ENCODE results near the gene NECTIN3. TPM values are rescaled to one million over a fixed set of nuclear protein-coding genes. Genes with fewer than 3 reads are reported as not detected.

The NECTIN3 gene
- total RNA-seq = 1 to 10 TPM; 2.4 to 2.7 TPM

DNA sequence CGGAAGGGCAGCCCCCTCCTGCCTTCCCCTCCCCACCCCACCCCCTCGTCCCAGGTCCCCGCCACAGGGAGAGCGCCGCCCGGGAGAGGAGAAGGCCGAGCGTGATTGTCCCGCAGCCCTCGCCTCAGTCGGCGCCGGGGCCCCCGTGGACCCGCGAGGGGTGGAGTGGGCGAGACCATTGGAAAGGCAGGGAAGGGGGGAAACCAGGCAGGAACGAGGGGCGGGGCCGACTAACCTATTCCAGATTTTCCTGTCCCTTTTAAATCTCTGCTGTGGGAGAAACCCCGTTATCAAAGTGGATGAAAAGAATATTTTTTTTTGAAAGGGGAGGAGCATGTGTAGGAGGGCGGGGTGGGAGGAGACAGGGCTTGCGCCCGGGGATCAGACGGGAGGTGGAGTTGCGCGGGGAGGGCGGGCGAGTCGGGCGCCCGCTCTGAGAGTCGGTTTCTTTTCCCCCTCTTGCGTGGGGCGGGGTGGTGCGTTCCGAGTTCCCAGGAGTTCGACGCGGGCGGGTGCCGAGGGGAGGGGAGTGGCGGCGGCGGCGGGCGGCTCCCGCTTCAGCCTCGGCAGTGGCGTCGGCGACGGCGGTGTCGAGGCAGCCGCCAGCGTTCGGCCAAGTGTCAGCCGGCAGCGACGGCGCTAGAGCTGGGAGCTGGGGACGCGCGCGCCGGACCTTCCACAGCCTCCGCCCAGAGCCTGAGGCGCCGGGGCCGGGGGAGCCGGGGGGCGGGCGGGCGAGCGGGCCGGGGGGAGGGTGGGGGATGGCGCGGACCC lies at the start of gene NECTIN3:
NECTIN3 (plus strand) TSS at position 560 of the 774 bp plus-strand sequence; CDS start at position 762, 202 bp downstream.
- Mint-ChIP-seq H3K27ac (peak within 1 kb of the TSS; percentile 66), H3K4me1 (peaks cover 21% of the 10 kb centered on the region), H3K27me3 (peaks cover 50% of the 10 kb centered on the region), H3K36me3 (no peaks in the 10 kb centered on the region), H3K9me3 (no peaks in the 10 kb centered on the region), H3K4me3 (peak within 1 kb of the TSS; percentile 85)
- DNase-seq = peak; percentile 81

DNA sequence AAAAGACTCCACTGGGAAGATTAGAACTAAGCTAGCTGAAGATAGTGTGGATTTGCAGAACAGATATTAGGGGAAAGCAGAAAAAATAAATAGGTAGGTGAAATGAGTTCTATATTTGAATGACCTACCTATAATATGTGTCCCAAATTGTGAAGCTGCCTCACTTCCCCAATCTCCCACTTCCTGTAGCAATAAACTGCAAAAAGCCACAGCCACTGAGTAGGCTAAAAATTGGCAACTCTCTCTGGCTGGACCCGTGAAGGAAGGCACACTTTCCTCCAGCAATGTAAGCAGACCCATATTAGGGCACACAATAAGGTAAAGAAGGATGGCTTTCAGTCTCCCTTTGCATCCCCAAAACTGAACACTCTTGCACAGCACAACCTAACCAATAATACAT lies 43.7 kb upstream of the NECTIN3 start:
- Mint-ChIP-seq H3K36me3 (no peaks in the 10 kb centered on the region), H3K4me1 (no peaks in the 10 kb centered on the region), H3K27ac (no peak overlapping the region), H3K27me3 (peaks cover 4% of the 10 kb centered on the region), H3K9me3 (no peaks in the 10 kb centered on the region), H3K4me3 (no peak overlapping the region)
- DNase-seq = no peak

DNA sequence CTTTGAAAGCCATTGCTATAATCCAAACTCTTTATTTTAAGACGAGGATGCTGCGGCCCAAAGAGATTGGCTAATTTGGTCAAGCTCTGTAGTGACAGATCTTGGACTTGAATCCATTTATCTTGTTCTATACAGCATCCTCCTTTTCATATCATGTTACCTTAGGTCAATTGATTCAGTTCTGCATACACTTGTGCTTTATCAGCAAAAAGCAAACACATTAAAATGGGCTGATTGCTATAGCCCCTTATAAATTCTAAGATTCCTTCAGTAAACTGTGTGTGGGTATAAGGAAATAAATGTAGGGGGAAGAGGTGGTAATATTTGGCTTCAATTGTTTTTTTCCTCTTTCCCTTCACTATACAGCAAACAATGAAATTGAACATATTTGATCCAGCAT lies 40.1 kb upstream of the NECTIN3 start:
- H3K27me3 Mint-ChIP-seq = peaks cover 4% of the 10 kb centered on the region
- no peak overlapping the region for H3K27ac Mint-ChIP-seq
- H3K4me1 Mint-ChIP-seq = no peaks in the 10 kb centered on the region
- H3K4me3 Mint-ChIP-seq = no peak overlapping the region
- DNase-seq = no peak
- H3K36me3 Mint-ChIP-seq = peaks cover 6% of the 10 kb centered on the region
- peaks cover 6% of the 10 kb centered on the region for H3K9me3 Mint-ChIP-seq

DNA sequence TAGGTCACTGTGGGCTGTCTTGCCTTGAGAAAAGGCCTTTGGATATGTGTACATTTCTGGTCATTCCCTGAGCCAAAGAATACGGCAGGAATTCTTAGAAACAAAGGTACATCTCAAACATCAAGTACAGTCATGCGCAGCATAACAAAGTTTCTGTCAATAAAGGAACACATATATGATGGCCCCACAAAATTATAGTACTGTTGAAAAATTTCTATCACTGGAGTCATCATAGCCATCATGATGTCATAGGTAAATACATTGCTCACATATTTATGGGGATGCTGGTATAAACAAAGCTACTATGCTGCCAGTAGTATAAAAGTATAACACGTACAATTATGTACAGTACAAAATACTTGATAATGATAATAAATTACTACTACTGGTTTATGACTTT lies 38.9 kb upstream of the NECTIN3 start:
- DNase-seq = no peak
- H3K27ac Mint-ChIP-seq = no peak overlapping the region
- peaks cover 16% of the 10 kb centered on the region for H3K9me3 Mint-ChIP-seq
- H3K4me1 Mint-ChIP-seq = no peaks in the 10 kb centered on the region
- H3K27me3 Mint-ChIP-seq = peaks cover 4% of the 10 kb centered on the region
- H3K36me3 Mint-ChIP-seq = peaks cover 8% of the 10 kb centered on the region
- H3K4me3 Mint-ChIP-seq = no peak overlapping the region

- DNase-seq = no peak
- peaks cover 8% of the 10 kb centered on the region for H3K36me3 Mint-ChIP-seq
- no peak overlapping the region for H3K27ac Mint-ChIP-seq
- no peaks in the 10 kb centered on the region for H3K4me1 Mint-ChIP-seq
- H3K27me3 Mint-ChIP-seq = peaks cover 4% of the 10 kb centered on the region
- peaks cover 17% of the 10 kb centered on the region for H3K9me3 Mint-ChIP-seq
- H3K4me3 Mint-ChIP-seq = no peak overlapping the region
Measured at GRCh38 chr3:111033470-111034050, 38.1 kb upstream of the NECTIN3 start.

DNA sequence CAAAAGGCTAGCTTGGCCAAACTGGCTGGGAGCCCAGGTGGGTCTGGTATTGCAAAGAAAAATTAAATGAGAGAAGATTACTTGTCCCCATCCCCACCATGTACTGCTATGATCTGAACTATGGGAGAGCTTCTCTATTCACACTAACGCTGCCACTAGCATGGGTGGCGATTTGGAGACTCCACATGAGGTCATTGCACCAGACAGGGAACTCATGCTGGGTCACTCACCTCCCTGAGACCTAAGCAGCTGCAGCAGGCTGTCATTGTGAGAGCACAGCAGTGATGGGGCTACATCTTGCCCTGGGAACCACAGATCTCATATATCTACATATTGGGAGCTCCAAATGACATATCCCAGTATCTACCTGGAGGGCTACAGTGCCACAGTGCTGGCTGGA lies 36.3 kb upstream of the NECTIN3 start:
- Mint-ChIP-seq H3K27ac (no peak overlapping the region), H3K27me3 (peaks cover 4% of the 10 kb centered on the region), H3K9me3 (peaks cover 24% of the 10 kb centered on the region), H3K36me3 (peaks cover 12% of the 10 kb centered on the region), H3K4me3 (no peak overlapping the region), H3K4me1 (no peaks in the 10 kb centered on the region)
- DNase-seq = no peak

DNA sequence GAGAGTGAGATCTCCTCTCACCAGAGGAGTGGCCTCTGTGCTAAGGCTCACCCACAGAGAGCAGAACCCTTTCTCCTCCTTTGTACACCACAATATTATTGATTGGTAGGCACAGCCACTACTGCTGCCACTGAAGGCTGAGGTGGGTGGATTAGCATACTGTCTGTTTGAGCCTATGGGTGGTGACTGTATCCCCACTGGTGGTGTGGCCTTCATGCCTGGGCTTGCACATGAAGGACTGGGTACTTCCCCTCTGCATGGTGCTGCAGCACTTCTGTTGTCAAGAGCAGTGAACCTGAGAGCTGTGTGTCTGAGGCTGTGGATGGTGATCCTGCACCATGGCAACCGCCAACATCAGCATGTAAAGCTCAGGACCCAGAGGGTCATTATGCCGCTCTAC lies 35.7 kb upstream of the NECTIN3 start:
- no peaks in the 10 kb centered on the region for H3K4me1 Mint-ChIP-seq
- H3K36me3 Mint-ChIP-seq = peaks cover 12% of the 10 kb centered on the region
- no peak for DNase-seq
- peaks cover 24% of the 10 kb centered on the region for H3K9me3 Mint-ChIP-seq
- H3K27me3 Mint-ChIP-seq = peaks cover 4% of the 10 kb centered on the region
- no peak overlapping the region for H3K4me3 Mint-ChIP-seq
- H3K27ac Mint-ChIP-seq = no peak overlapping the region

DNA sequence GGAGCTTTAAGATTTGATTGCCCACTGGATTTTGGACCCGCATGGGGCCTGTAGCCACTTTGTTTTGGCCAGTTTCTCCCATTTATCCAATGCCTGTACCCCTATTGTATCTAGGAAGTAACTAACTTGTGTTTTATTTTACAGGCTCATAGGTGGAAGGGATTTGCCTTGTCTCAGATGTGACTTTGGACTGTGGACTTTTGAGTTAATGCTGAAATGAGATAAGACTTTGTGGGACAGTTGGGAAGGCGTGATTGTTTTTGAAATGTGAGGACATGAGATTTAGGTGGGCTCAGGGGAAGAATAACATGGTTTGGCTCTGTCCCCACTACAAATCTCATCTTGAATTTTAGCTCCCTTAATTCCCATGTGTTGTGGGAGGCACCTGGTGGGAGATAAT lies 30.7 kb upstream of the NECTIN3 start:
- Mint-ChIP-seq H3K27me3 (no peaks in the 10 kb centered on the region), H3K4me1 (peaks cover 4% of the 10 kb centered on the region), H3K9me3 (peaks cover 24% of the 10 kb centered on the region), H3K36me3 (peaks cover 10% of the 10 kb centered on the region), H3K4me3 (no peak overlapping the region), H3K27ac (no peak overlapping the region)
- no peak for DNase-seq

GRCh38 chr3:111045564-111045963 lies 26.1 kb upstream of the NECTIN3 start:
- H3K27me3 Mint-ChIP-seq = no peaks in the 10 kb centered on the region
- H3K4me1 Mint-ChIP-seq = peaks cover 4% of the 10 kb centered on the region
- H3K9me3 Mint-ChIP-seq = no peaks in the 10 kb centered on the region
- no peak overlapping the region for H3K27ac Mint-ChIP-seq
- H3K4me3 Mint-ChIP-seq = no peak overlapping the region
- no peaks in the 10 kb centered on the region for H3K36me3 Mint-ChIP-seq
- DNase-seq = no peak

GRCh38 chr3:111047042-111047441 lies 24.6 kb upstream of the NECTIN3 start:
- Mint-ChIP-seq H3K9me3 (no peaks in the 10 kb centered on the region), H3K36me3 (no peaks in the 10 kb centered on the region), H3K4me1 (peaks cover 4% of the 10 kb centered on the region), H3K4me3 (no peak overlapping the region), H3K27ac (no peak overlapping the region), H3K27me3 (peaks cover 8% of the 10 kb centered on the region)
- no peak for DNase-seq

GRCh38 chr3:111047812-111048435 lies 23.7 kb upstream of the NECTIN3 start:
- no peaks in the 10 kb centered on the region for H3K36me3 Mint-ChIP-seq
- no peaks in the 10 kb centered on the region for H3K9me3 Mint-ChIP-seq

GRCh38 chr3:111051354-111051753 lies 20.3 kb upstream of the NECTIN3 start:
- H3K27me3 Mint-ChIP-seq = peaks cover 9% of the 10 kb centered on the region
- H3K4me3 Mint-ChIP-seq = no peak overlapping the region
- H3K9me3 Mint-ChIP-seq = no peaks in the 10 kb centered on the region
- H3K27ac Mint-ChIP-seq = no peak overlapping the region
- no peaks in the 10 kb centered on the region for H3K4me1 Mint-ChIP-seq
- H3K36me3 Mint-ChIP-seq = no peaks in the 10 kb centered on the region
- DNase-seq = no peak

More at GRCh38 chr3:111047812-111048435, 23.7 kb upstream of the NECTIN3 start:
- Mint-ChIP-seq H3K4me1 (peaks cover 4% of the 10 kb centered on the region), H3K27ac (no peak overlapping the region), H3K4me3 (no peak overlapping the region), H3K27me3 (peaks cover 9% of the 10 kb centered on the region)
- no peak for DNase-seq

GRCh38 chr3:111068574-111068973 lies 3.0 kb upstream of the NECTIN3 start:
- H3K9me3 Mint-ChIP-seq = no peaks in the 10 kb centered on the region
- no peaks in the 10 kb centered on the region for H3K36me3 Mint-ChIP-seq
- no peak for DNase-seq
- no peak overlapping the region for H3K4me3 Mint-ChIP-seq
- H3K27me3 Mint-ChIP-seq = peaks cover 28% of the 10 kb centered on the region
- H3K4me1 Mint-ChIP-seq = peaks cover 19% of the 10 kb centered on the region
- H3K27ac Mint-ChIP-seq = no peak overlapping the region

- Mint-ChIP-seq H3K27ac (peak overlapping the region; percentile 66), H3K4me3 (peak overlapping the region; percentile 85)
Measured at GRCh38 chr3:111069974-111070771, 1.4 kb upstream of the NECTIN3 start.

DNA sequence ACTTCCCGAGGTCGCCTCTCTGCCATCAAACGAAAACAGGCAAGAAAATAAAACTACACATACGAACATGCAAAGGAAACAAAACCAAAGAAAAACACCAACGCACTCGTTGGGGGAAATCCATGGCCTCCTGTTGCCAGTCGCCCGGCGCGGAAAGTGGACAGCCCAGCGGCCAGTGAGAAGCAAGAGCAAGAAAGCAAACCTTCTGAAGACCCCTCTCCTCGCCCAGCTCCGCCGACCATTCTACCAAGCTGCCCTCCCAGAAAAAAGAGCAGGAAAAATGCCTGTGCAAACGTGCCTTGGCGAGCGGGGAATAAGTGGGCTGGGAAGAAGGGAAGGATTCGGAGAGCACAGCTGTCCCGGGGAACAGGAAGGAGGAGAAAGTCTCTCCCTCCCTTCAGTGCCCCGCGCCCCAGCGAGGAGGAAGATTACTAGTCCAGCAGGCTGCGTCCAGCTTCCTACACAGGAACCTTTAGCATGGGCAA lies 802 bp upstream of the NECTIN3 start:
- H3K36me3 Mint-ChIP-seq = no peaks in the 10 kb centered on the region
- DNase-seq = peak; percentile 30
- H3K4me3 Mint-ChIP-seq = peak overlapping the region; percentile 85
- H3K27me3 Mint-ChIP-seq = peaks cover 49% of the 10 kb centered on the region
- peak overlapping the region; percentile 66 for H3K27ac Mint-ChIP-seq
- no peaks in the 10 kb centered on the region for H3K9me3 Mint-ChIP-seq
- peaks cover 21% of the 10 kb centered on the region for H3K4me1 Mint-ChIP-seq

More at GRCh38 chr3:111069974-111070771, 1.4 kb upstream of the NECTIN3 start:
- no peak for DNase-seq
- no peaks in the 10 kb centered on the region for H3K9me3 Mint-ChIP-seq
- peaks cover 43% of the 10 kb centered on the region for H3K27me3 Mint-ChIP-seq
- H3K36me3 Mint-ChIP-seq = no peaks in the 10 kb centered on the region
- H3K4me1 Mint-ChIP-seq = peaks cover 21% of the 10 kb centered on the region

All from activated naive CD8-positive, alpha-beta T cell treated with anti-CD3 and anti-CD28 coated beads for 36 hours (primary cell).